Endothelial cell of umbilical vein (primary cell): ENCODE measurements around the gene CCNF. TPM values are rescaled to one million over a fixed set of nuclear protein-coding genes. Genes with fewer than 3 reads are reported as not detected.

Experiments
- BruUV-seq: library from RNA; stranded (reverse); fragments of 400-500 nt; replicated peaks from 2 replicates; lab custom pipeline; 2021; lab: Mats Ljungman, UMichigan
- CTCF ChIA-PET: fragments of 300-600, 350-600 bp; sonication (Branson Sonifier 250); formaldehyde crosslinking; loops from one replicate; lab custom pipeline; 2021; ENCODE audit warnings: antibody characterized with exemption, inconsistent platforms; lab: Charles Lee
- POLR2A ChIA-PET: fragments of 300-600, 350-600 bp; sonication (Branson Sonifier 250); formaldehyde crosslinking; loops from one replicate; lab custom pipeline; 2021; ENCODE audit warnings: antibody characterized with exemption, inconsistent platforms; lab: Charles Lee
- DNase-seq: peaks from one replicate; pipeline ENCODE4 v3.0.0-alpha.2; 2011; ENCODE audit warnings: low read depth, low spot score
- FAIRE-seq: peaks from 2 replicates; lab custom pipeline; 2011; peaks lifted over from hg19 to GRCh38; lab: Jason Lieb, UNC
- H2AFZ ChIP-seq: 2 replicates; pipeline ENCODE4 v1.6.0; 2012; ENCODE audit warnings: low read depth, low read length, control low read depth, inconsistent platforms
- H3K27ac ChIP-seq: 2 replicates; pipeline ENCODE4 v1.5.1; 2011; ENCODE audit warnings: low read depth, mild to moderate bottlenecking, control low read depth, low read length, moderate library complexity; ENCODE audit not compliant: insufficient read depth
- H3K27me3 ChIP-seq, 2 experiments: 2 replicates each; pipeline versions ENCODE4 v1.6.0 to v1.6.1; 2011; ENCODE audit warnings: low read length in 2 of 2, mixed read lengths in 1 of 2; ENCODE audit not compliant: control insufficient read depth in 2 of 2, insufficient read depth in 2 of 2
- H3K36me3 ChIP-seq, 2 experiments: 2 replicates in 1 of 2; 3 replicates in 1 of 2; pipeline ENCODE4 v1.5.1; 2011; ENCODE audit warnings: low read length in 2 of 2, mild to moderate bottlenecking in 1 of 2, moderate library complexity in 1 of 2; ENCODE audit not compliant: control insufficient read depth in 2 of 2, insufficient read depth in 2 of 2; ENCODE audit errors: extremely low read depth in 1 of 2
- H3K4me1 ChIP-seq: 3 replicates; pipeline ENCODE4 v1.5.1; 2011; ENCODE audit warnings: mild to moderate bottlenecking, low read length; ENCODE audit not compliant: control insufficient read depth, insufficient read depth; ENCODE audit errors: extremely low read depth
- H3K4me2 ChIP-seq: 2 replicates; pipeline ENCODE4 v1.6.1; 2011; ENCODE audit warnings: low read length, control low read depth, mixed read lengths; ENCODE audit not compliant: insufficient read depth
- H3K4me3 ChIP-seq, 3 experiments: fragments of 200-600 bp in 1 of 3; sonication (generic), shearing (Covaris generic) in 1 of 3; replicated peaks in 1 of 3; 2 replicates each; pipeline ENCODE4 v1.5.1; 2011 to 2016; ENCODE audit warnings: control low read depth in 3 of 3, low read length in 3 of 3, mild to moderate bottlenecking in 2 of 3, inconsistent platforms in 1 of 3, low read depth in 1 of 3, moderate library complexity in 1 of 3; ENCODE audit not compliant: insufficient read depth in 1 of 3
- H3K79me2 ChIP-seq: 2 replicates; pipeline ENCODE4 v1.6.0; 2012; ENCODE audit warnings: low read length, inconsistent platforms; ENCODE audit not compliant: control insufficient read depth, insufficient read depth
- H3K9ac ChIP-seq: replicated peaks from 2 replicates; pipeline ENCODE3; 2011; ENCODE audit warnings: low read length, control low read depth; ENCODE audit not compliant: insufficient read depth; ENCODE audit errors: extremely low read depth
- H3K9me1 ChIP-seq: replicated peaks from 3 replicates; pipeline ENCODE4 v1.6.0; 2011; ENCODE audit warnings: mild to moderate bottlenecking, low read length; ENCODE audit not compliant: control insufficient read depth, insufficient read depth; ENCODE audit errors: extremely low read depth
- H3K9me3 ChIP-seq: replicated peaks from 2 replicates; pipeline ENCODE4 v1.5.1; 2012; ENCODE audit warnings: low read length, inconsistent platforms; ENCODE audit not compliant: control insufficient read depth, insufficient read depth
- H4K20me1 ChIP-seq: replicated peaks from 2 replicates; pipeline ENCODE3; 2011; ENCODE audit warnings: mild to moderate bottlenecking, low read length; ENCODE audit not compliant: control insufficient read depth, insufficient read depth; ENCODE audit errors: extremely low read depth
- EZH2 ChIP-seq: IDR thresholded peaks from 2 replicates; pipeline ENCODE4 v1.6.1; 2012; ENCODE audit warnings: borderline replicate concordance, low read depth, mild to moderate bottlenecking, moderate library complexity, low read length, inconsistent platforms; ENCODE audit not compliant: severe bottlenecking
- FOS ChIP-seq: IDR thresholded peaks from 2 replicates; pipeline ENCODE4 v1.6.1; 2011; ENCODE audit warnings: mild to moderate bottlenecking, low read length, moderate library complexity, borderline replicate concordance; ENCODE audit not compliant: insufficient read depth
- GATA2 ChIP-seq: IDR thresholded peaks from 2 replicates; pipeline ENCODE4 v1.7.0; 2011; ENCODE audit warnings: low read depth, mild to moderate bottlenecking, moderate library complexity, mixed read lengths, low read length; ENCODE audit not compliant: insufficient read length, insufficient read depth
- JUN ChIP-seq: IDR thresholded peaks from 2 replicates; pipeline ENCODE4 v1.6.1; 2011; ENCODE audit warnings: borderline replicate concordance, low read depth; ENCODE audit not compliant: insufficient read length, insufficient read depth
- MYC ChIP-seq: IDR thresholded peaks from one replicate; pipeline ENCODE4 v1.6.1; 2011; ENCODE audit warnings: mild to moderate bottlenecking, low read depth, low read length
- POLR2A ChIP-seq: IDR thresholded peaks from 2 replicates; pipeline ENCODE4 v1.6.1; 2012; ENCODE audit warnings: low read depth, mild to moderate bottlenecking, control low read depth, low read length
- POLR2AphosphoS5 ChIP-seq: IDR thresholded peaks from 2 replicates; pipeline ENCODE4 v1.6.1; 2012; ENCODE audit warnings: low read depth, mild to moderate bottlenecking, control low read depth, low read length, moderate library complexity; ENCODE audit not compliant: insufficient read depth
- dilution Hi-C: fragments of 300-500 bp; cut with MboI; formaldehyde crosslinking; loops from one replicate; pipeline ENCODE4 v1.15.0; 2019; ENCODE audit warnings: low sequenced_read_pairs; ENCODE audit not compliant: extremely low pct_ligation_motif_present
- intact Hi-C: fragments of 100-400 bp; cut with micrococcal nuclease; formaldehyde crosslinking; loops from one replicate; pipeline ENCODE4 v1.10.0; 2022
- polyA plus RNA-seq, 4 experiments: library from polyadenylated mRNA; depleted of rRNA in 3 of 4; stranded (reverse) in 3 of 4; unstranded in 1 of 4; fragments of >200 nt; gene quantifications; 2 replicates each; pipeline versions ENCODE4 v1.2.1 to v1.2.3, GENCODE V29; 2011 to 2012; ENCODE audit warnings: missing spikeins in 1 of 4
- total RNA-seq: library from RNA; stranded (reverse); gene quantifications from 2 replicates; pipeline ENCODE4 v1.2.3, GENCODE V29; 2021
- TF ChIP-seq, protein P1 (sequence below), 2 donors: IDR thresholded peaks; 1 replicate in 1 of 2; 2 replicates in 1 of 2; pipeline ENCODE4 v1.5.1; 2011; ENCODE audit warnings: low read length in 2 of 2, mild to moderate bottlenecking in 2 of 2, moderate library complexity in 2 of 2, control low read depth in 1 of 2, inconsistent platforms in 1 of 2, low read depth in 1 of 2; ENCODE audit not compliant: insufficient read depth in 1 of 2; ENCODE audit errors: extremely low read depth in 1 of 2
- TF ChIP-seq, protein P2 (sequence below): IDR thresholded peaks from 2 replicates; pipeline ENCODE4 v1.6.1; 2011; ENCODE audit not compliant: insufficient read depth, insufficient read length

The CCNF gene
- total and polyA plus RNA-seq, 2 donors (not counting 3 experiments of a cell fraction or from before 2014, with no cell fraction given): 13.9 to 48.9 TPM

DNA sequence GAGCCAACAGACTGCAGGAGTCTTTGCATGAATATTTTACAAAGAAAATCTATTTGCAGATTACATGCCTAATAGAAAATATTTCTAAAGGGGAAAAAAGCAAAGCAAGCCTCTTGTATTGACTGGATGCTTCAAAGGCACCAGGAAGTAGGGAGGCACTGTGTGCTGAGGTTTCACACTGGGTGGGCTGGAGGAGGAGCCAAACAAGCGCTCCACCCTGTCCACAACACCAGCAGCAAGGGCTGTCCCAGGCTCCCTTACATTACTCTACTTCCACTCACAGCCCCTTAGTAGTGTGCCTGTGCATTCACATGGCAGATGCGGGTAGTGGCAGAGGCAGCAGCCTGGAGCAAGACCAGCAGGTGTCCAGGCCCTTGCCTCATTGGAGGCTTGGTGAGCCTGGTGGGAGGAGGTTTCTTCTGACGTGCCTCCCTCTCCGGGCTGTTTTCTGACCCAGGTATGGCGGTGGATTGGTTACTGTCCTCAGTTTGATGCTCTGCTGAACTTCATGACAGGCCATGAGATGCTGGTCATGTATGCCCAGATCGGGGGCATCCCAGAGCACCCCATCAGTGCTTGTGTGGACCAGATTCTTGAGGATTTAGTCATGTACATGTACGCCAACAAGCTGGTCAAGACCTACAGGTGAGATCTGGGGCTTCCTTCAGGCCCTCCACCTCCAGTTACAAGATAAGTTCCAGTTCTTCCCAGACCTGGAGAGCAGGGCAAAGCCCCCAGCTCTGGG lies 7.0 kb upstream of the CCNF start:
- dilution Hi-C loops: no loop called here
- Histone ChIP-seq H3K27me3 (peaks cover 4 to 5% of the 10 kb centered on the region in 2 experiments), H3K36me3 (no peaks in the 10 kb centered on the region), H2AFZ (no peak overlapping the region), H3K4me1 (no peaks in the 10 kb centered on the region), H3K4me2 (no peak overlapping the region), H3K27ac (no peak overlapping the region), H3K4me3 (no peak overlapping the region), H3K9me1 (no peaks in the 10 kb centered on the region), H3K9me3 (no peaks in the 10 kb centered on the region), H3K9ac (no peak overlapping the region), H3K79me2 (no peaks in the 10 kb centered on the region), H4K20me1 (no peaks in the 10 kb centered on the region)
- POLR2A ChIA-PET: no interaction called here
- no peak for TF ChIP-seq GATA2
- no peak for TF ChIP-seq MYC
- no peak for TF ChIP-seq JUN
- TF ChIP-seq POLR2A: no peak
- no peak for TF ChIP-seq EZH2
- TF ChIP-seq, protein P1, sequence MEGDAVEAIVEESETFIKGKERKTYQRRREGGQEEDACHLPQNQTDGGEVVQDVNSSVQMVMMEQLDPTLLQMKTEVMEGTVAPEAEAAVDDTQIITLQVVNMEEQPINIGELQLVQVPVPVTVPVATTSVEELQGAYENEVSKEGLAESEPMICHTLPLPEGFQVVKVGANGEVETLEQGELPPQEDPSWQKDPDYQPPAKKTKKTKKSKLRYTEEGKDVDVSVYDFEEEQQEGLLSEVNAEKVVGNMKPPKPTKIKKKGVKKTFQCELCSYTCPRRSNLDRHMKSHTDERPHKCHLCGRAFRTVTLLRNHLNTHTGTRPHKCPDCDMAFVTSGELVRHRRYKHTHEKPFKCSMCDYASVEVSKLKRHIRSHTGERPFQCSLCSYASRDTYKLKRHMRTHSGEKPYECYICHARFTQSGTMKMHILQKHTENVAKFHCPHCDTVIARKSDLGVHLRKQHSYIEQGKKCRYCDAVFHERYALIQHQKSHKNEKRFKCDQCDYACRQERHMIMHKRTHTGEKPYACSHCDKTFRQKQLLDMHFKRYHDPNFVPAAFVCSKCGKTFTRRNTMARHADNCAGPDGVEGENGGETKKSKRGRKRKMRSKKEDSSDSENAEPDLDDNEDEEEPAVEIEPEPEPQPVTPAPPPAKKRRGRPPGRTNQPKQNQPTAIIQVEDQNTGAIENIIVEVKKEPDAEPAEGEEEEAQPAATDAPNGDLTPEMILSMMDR (IDR thresholded peaks at IDR 0.05; ENCODE audit: extremely low read depth in 1 of 2, insufficient read depth in 1 of 2, low read depth in 1 of 2, low read length in 2 of 2): no peak
- no peak for TF ChIP-seq POLR2AphosphoS5
- TF ChIP-seq, protein P2, sequence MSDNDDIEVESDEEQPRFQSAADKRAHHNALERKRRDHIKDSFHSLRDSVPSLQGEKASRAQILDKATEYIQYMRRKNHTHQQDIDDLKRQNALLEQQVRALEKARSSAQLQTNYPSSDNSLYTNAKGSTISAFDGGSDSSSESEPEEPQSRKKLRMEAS: no peak
- TF ChIP-seq FOS: no peak
- BruUV-seq: no TSS peak
- intact Hi-C loops: loop anchor here (10.0 kb wide), 1 partner anchor 127 kb away; no protein-coding TSS in a partner anchor
- FAIRE-seq (no peak), DNase-seq (no peak)
- CTCF ChIA-PET: interaction anchor here (1.0 kb wide), 1 partner anchor 82 kb away, joined by 4 read pairs; the partner anchor contains the start of gene ABCA3
